Prostate gland (tissue), 2 donors: ENCODE results near the gene USP8.

Experiments
- POLR2A ChIP-seq: fragments of 450-650 bp; IDR thresholded peaks from one replicate; pipeline ENCODE4 v1.6.1; 2016; ENCODE audit warnings: antibody characterized with exemption, mild to moderate bottlenecking
- TF ChIP-seq, protein P1 (sequence below), 4 experiments: fragments of 200-600 bp in 2 of 4; fragments of 450-650 bp in 2 of 4; sonication (generic) in 2 of 4; IDR thresholded peaks; 1 replicate in 3 of 4; 2 replicates in 1 of 4; pipeline ENCODE4 v1.5.1; 2016 to 2019; ENCODE audit warnings: antibody characterized with exemption in 4 of 4, mild to moderate bottlenecking in 2 of 4, moderate library complexity in 2 of 4

DNA sequence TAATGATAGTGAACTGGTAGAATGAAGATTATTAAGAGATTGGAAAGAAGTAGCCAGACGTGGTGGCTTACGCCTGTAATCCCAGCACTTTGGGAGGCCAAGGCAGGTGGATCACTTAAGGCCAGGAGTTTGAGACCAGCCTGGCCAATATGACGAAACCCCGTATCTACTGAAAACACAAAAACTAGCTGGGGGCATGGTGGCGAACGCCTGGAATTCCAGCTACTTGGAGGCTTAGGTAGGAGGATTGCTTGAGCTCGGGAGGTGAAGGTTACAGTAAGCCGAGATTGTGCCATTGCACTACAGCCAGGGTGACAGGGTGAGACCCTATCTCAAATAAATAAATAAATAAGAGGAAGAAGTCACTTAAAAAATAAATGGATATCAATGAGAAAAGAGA is 14.0 kb downstream of the USP8 start:
- TF ChIP-seq, protein P1, sequence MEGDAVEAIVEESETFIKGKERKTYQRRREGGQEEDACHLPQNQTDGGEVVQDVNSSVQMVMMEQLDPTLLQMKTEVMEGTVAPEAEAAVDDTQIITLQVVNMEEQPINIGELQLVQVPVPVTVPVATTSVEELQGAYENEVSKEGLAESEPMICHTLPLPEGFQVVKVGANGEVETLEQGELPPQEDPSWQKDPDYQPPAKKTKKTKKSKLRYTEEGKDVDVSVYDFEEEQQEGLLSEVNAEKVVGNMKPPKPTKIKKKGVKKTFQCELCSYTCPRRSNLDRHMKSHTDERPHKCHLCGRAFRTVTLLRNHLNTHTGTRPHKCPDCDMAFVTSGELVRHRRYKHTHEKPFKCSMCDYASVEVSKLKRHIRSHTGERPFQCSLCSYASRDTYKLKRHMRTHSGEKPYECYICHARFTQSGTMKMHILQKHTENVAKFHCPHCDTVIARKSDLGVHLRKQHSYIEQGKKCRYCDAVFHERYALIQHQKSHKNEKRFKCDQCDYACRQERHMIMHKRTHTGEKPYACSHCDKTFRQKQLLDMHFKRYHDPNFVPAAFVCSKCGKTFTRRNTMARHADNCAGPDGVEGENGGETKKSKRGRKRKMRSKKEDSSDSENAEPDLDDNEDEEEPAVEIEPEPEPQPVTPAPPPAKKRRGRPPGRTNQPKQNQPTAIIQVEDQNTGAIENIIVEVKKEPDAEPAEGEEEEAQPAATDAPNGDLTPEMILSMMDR (IDR thresholded peaks at IDR 0.05) = no peak
- no peak for TF ChIP-seq POLR2A
